HepG2 (cell line): Measurements from ENCODE around the gene HDGF. TPM values are rescaled to one million over a fixed set of nuclear protein-coding genes. Genes with fewer than 3 reads are reported as not detected.
A peak's percentile ranks its signal among the peaks of the same experiment; 100 is the strongest.

Experiments
- ATF5 ChIP-seq: sonication (generic); formaldehyde crosslinking; IDR thresholded peaks from 2 replicates; pipeline ENCODE4 v1.4.0; 2020; ENCODE audit warnings: mild to moderate bottlenecking, low read depth, missing genetic modification reagents
- CHCHD3 ChIP-seq: sonication (generic); formaldehyde crosslinking; IDR thresholded peaks from 2 replicates; pipeline ENCODE4 v1.8.0; 2022; ENCODE audit warnings: mild to moderate bottlenecking, missing genetic modification reagents, moderate library complexity
- ETV6 ChIP-seq: sonication (generic); formaldehyde crosslinking; conservative IDR thresholded peaks from 2 replicates; pipeline ENCODE4 v1.4.0; 2020; ENCODE audit warnings: missing genetic modification reagents
- LCORL ChIP-seq, 2 experiments: fragments of 450-650 bp in 1 of 2; sonication (generic) in 1 of 2; formaldehyde crosslinking in 1 of 2; IDR thresholded peaks; 2 replicates each; pipeline versions ENCODE4 v1.5.0 to v1.6.1; 2017 to 2020; ENCODE audit warnings: antibody characterized with exemption in 1 of 2, missing genetic modification reagents in 1 of 2
- MLXIP ChIP-seq: sonication (generic); formaldehyde crosslinking; IDR thresholded peaks from 2 replicates; pipeline ENCODE4 v1.9.0; 2021; ENCODE audit warnings: missing genetic modification reagents, borderline replicate concordance
- MTERF4 ChIP-seq: sonication (generic); formaldehyde crosslinking; IDR thresholded peaks from 2 replicates; pipeline ENCODE4 v1.8.0; 2023; ENCODE audit warnings: mild to moderate bottlenecking, missing genetic modification reagents
- NR0B2 ChIP-seq: sonication (generic); formaldehyde crosslinking; IDR thresholded peaks from 2 replicates; pipeline ENCODE4 v1.4.0; 2020; ENCODE audit warnings: mild to moderate bottlenecking, missing genetic modification reagents
- SIX4 ChIP-seq: sonication (generic); formaldehyde crosslinking; IDR thresholded peaks from 2 replicates; pipeline ENCODE4 v1.4.0; 2020; ENCODE audit warnings: missing genetic modification reagents
- TAF15 ChIP-seq: fragments of 200-400 bp; formaldehyde crosslinking; IDR thresholded peaks from one replicate; pipeline ENCODE4 v1.6.1; 2018; ENCODE audit warnings: mild to moderate bottlenecking, low read depth, low read length; ENCODE audit not compliant: poor library complexity, severe bottlenecking
- TERF1 ChIP-seq: sonication (generic); formaldehyde crosslinking; IDR thresholded peaks from 2 replicates; pipeline ENCODE4 v1.8.0; 2022; ENCODE audit warnings: mild to moderate bottlenecking, missing genetic modification reagents, moderate library complexity
- TGIF2 ChIP-seq: IDR thresholded peaks from 2 replicates; pipeline ENCODE4 v1.6.1; 2016; ENCODE audit warnings: control low read depth, missing compliant biosample characterization
- ZBTB37 ChIP-seq: sonication (generic); formaldehyde crosslinking; IDR thresholded peaks from 2 replicates; pipeline ENCODE4 v1.4.0; 2020; ENCODE audit warnings: mild to moderate bottlenecking, missing genetic modification reagents
- ZNF275 ChIP-seq: sonication (generic); formaldehyde crosslinking; IDR thresholded peaks from 2 replicates; pipeline ENCODE4 v1.8.0; 2022; ENCODE audit warnings: missing genetic modification reagents, mild to moderate bottlenecking, inconsistent platforms, borderline replicate concordance
- ZNF282 ChIP-seq: fragments of 450-650 bp; IDR thresholded peaks from 2 replicates; pipeline ENCODE4 v1.6.1; 2018; ENCODE audit not compliant: partially characterized antibody
- ZNF503 ChIP-seq: sonication (generic); formaldehyde crosslinking; IDR thresholded peaks from 2 replicates; pipeline ENCODE4 v1.4.0; 2020; ENCODE audit warnings: missing genetic modification reagents
- ZNF589 ChIP-seq: sonication (generic); formaldehyde crosslinking; conservative IDR thresholded peaks from 2 replicates; pipeline ENCODE4 v1.8.0; 2022; ENCODE audit warnings: mild to moderate bottlenecking, moderate library complexity, missing genetic modification reagents
- polyA plus RNA-seq, 8 experiments: library from polyadenylated mRNA; depleted of rRNA in 3 of 8; stranded (reverse) in 7 of 8; unstranded in 1 of 8; fragments of >200 nt; fragmentation: Illumina TruSeq in 4 of 8; extraction: Trizol in 4 of 8; gene quantifications; 2 replicates each; pipeline versions ENCODE4 v1.2.1 to v1.2.3, GENCODE V29; 2011 to 2016; ENCODE audit warnings: low read depth in 4 of 8, missing spikeins in 1 of 8, mixed read lengths in 1 of 8; ENCODE audit not compliant: insufficient read depth in 1 of 8
- total RNA-seq, 5 experiments: library from RNA; depleted of rRNA; stranded (reverse); fragments of >200 nt; fragmentation: Illumina TruSeq; extraction: Trizol; gene quantifications; 2 replicates each; pipeline ENCODE4 v1.2.3, GENCODE V29; 2016; ENCODE audit warnings: low read depth in 1 of 5

Gene HDGF
- total and polyA plus RNA-seq, 2 of the 13 experiments (the other 11 are each of a cell fraction or from before 2014, with no cell fraction given), result 156 to 196 TPM

- TF ChIP-seq ZBTB37 (CRISPR knock-in tag) (no peak), TERF1 (CRISPR knock-in tag) (no peak), CHCHD3 (no peak), LCORL (IDR thresholded peaks at IDR 0.05) (no peak), LCORL (CRISPR knock-in tag; IDR thresholded peaks at IDR 0.05) (peak; percentile 42; the same call in 1 of the 2 replicates), ZNF282 (no peak), MTERF4 (CRISPR knock-in tag) (no peak), TGIF2 (CRISPR knock-in tag) (peak; percentile 57; the same call in 1 of the 2 replicates), ZNF589 (no peak), SIX4 (CRISPR knock-in tag) (0 out of 2 replicates have a peak, but pooled peaks have one; percentile 61), NR0B2 (CRISPR knock-in tag) (0 out of 2 replicates have a peak, but pooled peaks have one; percentile 42), MLXIP (CRISPR knock-in tag) (no peak), TAF15 (no peak), ATF5 (no peak), ZNF275 (peak; percentile 89; the same call in 1 of the 2 replicates), ZNF503 (CRISPR knock-in tag) (peak; percentile 84), ETV6 (CRISPR knock-in tag) (no peak; the same call in 1 of the 2 replicates)
Measured at GRCh38 chr1:156740741-156741480, 10.6 kb downstream of the HDGF start, which contains the start of gene MRPL24 (continued).
